ENCODE measurements around the gene LUZP4.

Gene LUZP4

GRCh38 chrX:115289465-115289864 lies at the start of gene LUZP4:
Gene LUZP4, plus strand, starts transcription at chrX:115289715. Its CDS starts 45 bp downstream, at chrX:115289760.
- no peak for DNase-seq (ENCODE audit: low spot score)
- no peak for TF ChIP-seq CTCF (IDR thresholded peaks at IDR 0.05; ENCODE audit: extremely low read depth, missing control alignments)

- no peak for DNase-seq (ENCODE audit: low spot score)
These were observed 37.9 kb upstream of the LUZP4 start for GRCh38 chrX:115251458-115252233.

GRCh38 chrX:115255003-115255402 lies 34.5 kb upstream of the LUZP4 start:
- no peak for TF ChIP-seq CTCF (IDR thresholded peaks at IDR 0.05; ENCODE audit: extremely low read depth, missing control alignments)
- no peak for DNase-seq (ENCODE audit: low spot score)

More at GRCh38 chrX:115251458-115252233, 37.9 kb upstream of the LUZP4 start:
- no peak for TF ChIP-seq CTCF (IDR thresholded peaks at IDR 0.05; ENCODE audit: extremely low read depth, missing control alignments)

- no peak for TF ChIP-seq CTCF (IDR thresholded peaks at IDR 0.05; ENCODE audit: extremely low read depth, missing control alignments)
- DNase-seq (ENCODE audit: low spot score) = no peak
These were observed 31.8 kb upstream of the LUZP4 start for GRCh38 chrX:115257711-115258110.

GRCh38 chrX:115259238-115259875 lies 30.2 kb upstream of the LUZP4 start:
- TF ChIP-seq CTCF (IDR thresholded peaks at IDR 0.05; ENCODE audit: extremely low read depth, missing control alignments) = no peak
- no peak for DNase-seq (ENCODE audit: low spot score)

GRCh38 chrX:115260330-115260729 lies 29.2 kb upstream of the LUZP4 start:
- TF ChIP-seq CTCF (IDR thresholded peaks at IDR 0.05; ENCODE audit: extremely low read depth, missing control alignments) = no peak
- no peak for DNase-seq (ENCODE audit: low spot score)

GRCh38 chrX:115261148-115261547 lies 28.4 kb upstream of the LUZP4 start:
- no peak for DNase-seq (ENCODE audit: low spot score)
- TF ChIP-seq CTCF (IDR thresholded peaks at IDR 0.05; ENCODE audit: extremely low read depth, missing control alignments) = no peak
